ACC112 (cell line): Measurements from ENCODE around the gene GRM8.
"Not testable (repeated sequence)": the region's sequence is repeated elsewhere in the genome, so short reads cannot be mapped to it uniquely, and the experiment has no call there.

Experiments used
- H2AFZ ChIP-seq: fragments of 200-600 bp; sonication (generic); one replicate; pipeline ENCODE4 v1.6.0; 2017; ENCODE audit warnings: antibody characterized with exemption, low read length; ENCODE audit not compliant: unreplicated experiment
- H3K27ac ChIP-seq: fragments of 200-600 bp; sonication (generic); 2 replicates; pipeline ENCODE4 v1.5.1; 2014; ENCODE audit warnings: low read depth, mild to moderate bottlenecking, antibody characterized with exemption, low read length, moderate library complexity
- H3K27me3 ChIP-seq: fragments of 200-600 bp; sonication (generic); 2 replicates; pipeline ENCODE4 v1.6.1; 2014; ENCODE audit warnings: mild to moderate bottlenecking, antibody characterized with exemption, low read length, moderate library complexity, mixed read lengths; ENCODE audit not compliant: insufficient read depth
- H3K36me3 ChIP-seq: fragments of 200-600 bp; sonication (generic); 2 replicates; pipeline ENCODE4 v1.6.1; 2016; ENCODE audit warnings: mild to moderate bottlenecking, antibody characterized with exemption, low read length, moderate library complexity, mixed read lengths; ENCODE audit not compliant: insufficient read depth
- H3K4me1 ChIP-seq: fragments of 200-600 bp; sonication (generic); one replicate; pipeline ENCODE4 v1.6.1; 2016; ENCODE audit warnings: low read length, mixed read lengths; ENCODE audit not compliant: insufficient read depth, unreplicated experiment, control insufficient read depth
- H3K4me3 ChIP-seq: fragments of 200-600 bp; sonication (generic); 2 replicates; pipeline ENCODE4 v1.5.1; 2014; ENCODE audit warnings: mild to moderate bottlenecking, low read depth, low read length
- H3K79me2 ChIP-seq: fragments of 200-600 bp; sonication (generic); one replicate; pipeline ENCODE4 v1.6.0; 2016; ENCODE audit warnings: low read length; ENCODE audit not compliant: control insufficient read depth, unreplicated experiment, insufficient read depth

The GRM8 gene

DNA sequence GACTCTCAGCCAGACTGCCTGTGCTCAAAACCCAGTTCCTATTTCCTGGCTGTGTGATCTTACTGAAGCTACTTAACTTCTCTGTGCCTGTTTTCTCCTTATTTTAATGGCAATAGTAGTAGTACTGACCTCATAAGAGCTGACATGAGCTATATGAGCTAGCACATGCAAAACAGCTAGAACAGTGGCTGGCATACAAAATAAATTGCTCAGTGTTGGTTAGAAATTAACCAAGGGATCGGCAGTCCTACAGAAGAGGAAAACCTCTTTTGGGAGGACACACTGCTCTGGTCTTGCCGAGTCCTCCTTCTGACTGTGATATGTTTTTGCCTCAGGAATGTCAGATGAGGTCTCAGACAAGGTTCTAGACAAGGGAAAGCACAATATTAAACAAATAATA lies 322.6 kb downstream of the GRM8 start:
- no peak overlapping the region for H3K4me3 ChIP-seq
- no peaks in the 10 kb centered on the region for H3K27me3 ChIP-seq
- H3K79me2 ChIP-seq = no peaks in the 10 kb centered on the region
- H2AFZ ChIP-seq = no peak overlapping the region
- H3K27ac ChIP-seq = no peak overlapping the region
- H3K36me3 ChIP-seq = no peaks in the 10 kb centered on the region
- H3K4me1 ChIP-seq = no peaks in the 10 kb centered on the region

DNA sequence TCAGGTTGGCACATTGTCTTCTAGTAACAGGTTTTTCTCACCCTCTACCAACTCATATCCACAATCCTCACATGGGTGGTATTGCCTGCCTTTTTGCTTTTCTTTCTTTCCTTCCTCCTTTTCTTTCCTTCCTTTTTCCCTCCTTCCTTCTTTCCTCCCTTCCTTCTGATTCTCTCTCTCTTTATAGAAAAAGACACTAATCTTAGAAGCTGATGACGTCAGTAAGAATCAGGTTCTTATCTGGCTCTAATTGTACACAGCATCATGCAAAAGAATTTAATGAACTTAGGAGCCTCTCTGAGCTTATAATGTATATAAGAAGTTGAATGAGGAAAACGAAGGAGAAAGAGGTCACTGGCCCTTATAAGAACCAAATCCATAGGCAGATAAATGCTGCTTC lies 328.3 kb downstream of the GRM8 start:
- Histone ChIP-seq H2AFZ (no peak overlapping the region), H3K4me3 (no peak overlapping the region), H3K27me3 (no peaks in the 10 kb centered on the region), H3K36me3 (no peaks in the 10 kb centered on the region), H3K27ac (no peak overlapping the region), H3K79me2 (no peaks in the 10 kb centered on the region), H3K4me1 (no peaks in the 10 kb centered on the region)

DNA sequence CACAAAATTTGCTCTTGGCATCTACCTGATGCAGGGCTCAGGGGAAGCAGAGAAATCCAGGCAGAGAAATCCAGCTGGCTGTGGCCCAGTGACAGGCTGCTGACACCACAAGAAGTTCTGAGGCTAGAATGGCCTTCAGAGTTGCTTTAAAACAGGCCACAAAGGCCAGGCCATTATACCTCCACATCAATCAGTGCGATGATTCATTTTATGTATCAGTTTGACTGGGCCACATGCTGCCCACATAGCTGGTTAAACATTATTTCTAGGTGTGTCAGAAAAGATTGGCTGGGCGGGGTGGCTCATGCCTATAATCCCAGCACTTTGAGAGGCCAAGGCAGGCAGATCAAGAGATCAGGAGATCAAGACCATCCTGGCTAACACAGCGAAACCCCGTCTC lies 341.1 kb downstream of the GRM8 start:
- not testable (repeated sequence) for H3K36me3 ChIP-seq, H2AFZ ChIP-seq, H3K79me2 ChIP-seq, H3K27ac ChIP-seq, H3K4me3 ChIP-seq, H3K4me1 ChIP-seq, H3K27me3 ChIP-seq

GRCh38 chr7:126908564-126908963 lies 344.2 kb downstream of the GRM8 start:
- not testable (repeated sequence) for H3K4me3 ChIP-seq, H2AFZ ChIP-seq, H3K36me3 ChIP-seq, H3K27me3 ChIP-seq, H3K4me1 ChIP-seq, H3K27ac ChIP-seq, H3K79me2 ChIP-seq

DNA sequence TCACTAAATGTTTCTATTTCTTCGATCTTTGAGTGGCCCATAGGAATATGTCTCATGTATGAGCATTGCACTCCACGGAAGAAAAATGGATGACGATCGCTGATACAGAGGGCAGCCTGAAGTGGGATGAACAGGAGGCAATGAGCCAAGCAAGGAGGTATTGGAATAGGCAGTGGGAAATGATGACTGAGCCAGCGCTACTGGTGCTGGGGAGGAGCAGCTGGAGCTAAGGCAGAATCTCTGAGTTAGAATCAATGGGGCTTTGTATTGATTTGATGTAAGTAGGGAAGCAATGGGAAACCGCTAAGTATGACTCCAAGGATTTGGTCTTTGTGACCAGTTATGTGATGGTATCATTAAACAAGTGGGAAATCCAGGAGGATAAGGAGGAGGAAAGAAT lies 345.1 kb downstream of the GRM8 start:
- H3K27me3 ChIP-seq, H2AFZ ChIP-seq, H3K4me3 ChIP-seq, H3K36me3 ChIP-seq, H3K4me1 ChIP-seq, H3K79me2 ChIP-seq, H3K27ac ChIP-seq: not testable (repeated sequence)

DNA sequence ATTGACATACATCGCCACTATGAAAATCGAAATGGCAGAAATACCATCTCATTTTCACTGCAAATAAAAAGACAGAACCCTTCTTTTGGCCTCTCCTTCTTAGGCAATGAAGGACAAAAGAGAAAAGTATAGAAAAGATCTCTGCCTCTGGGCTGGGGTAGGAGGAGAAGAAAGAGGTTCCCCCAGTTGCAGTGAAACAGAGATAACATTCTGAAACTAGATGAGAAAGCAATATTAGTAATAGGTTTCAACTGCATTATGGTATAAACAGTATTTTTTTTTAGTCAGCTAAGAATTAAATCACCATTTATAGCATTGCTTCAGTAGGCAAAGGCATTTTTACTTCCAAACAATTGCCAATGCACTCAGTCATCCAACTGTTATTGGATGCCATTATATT lies 347.5 kb downstream of the GRM8 start:
- H3K4me3 ChIP-seq, H3K27ac ChIP-seq, H2AFZ ChIP-seq, H3K79me2 ChIP-seq, H3K4me1 ChIP-seq, H3K27me3 ChIP-seq, H3K36me3 ChIP-seq: not testable (repeated sequence)

GRCh38 chr7:126901041-126901765 lies 351.5 kb downstream of the GRM8 start:
- not testable (repeated sequence) for H3K4me3 ChIP-seq, H3K36me3 ChIP-seq, H3K27me3 ChIP-seq, H3K4me1 ChIP-seq, H2AFZ ChIP-seq, H3K79me2 ChIP-seq, H3K27ac ChIP-seq

GRCh38 chr7:126887980-126888379 lies 364.8 kb downstream of the GRM8 start:
- H3K4me3 ChIP-seq, H3K27ac ChIP-seq, H3K36me3 ChIP-seq, H3K4me1 ChIP-seq, H2AFZ ChIP-seq, H3K79me2 ChIP-seq, H3K27me3 ChIP-seq: not testable (repeated sequence)

DNA sequence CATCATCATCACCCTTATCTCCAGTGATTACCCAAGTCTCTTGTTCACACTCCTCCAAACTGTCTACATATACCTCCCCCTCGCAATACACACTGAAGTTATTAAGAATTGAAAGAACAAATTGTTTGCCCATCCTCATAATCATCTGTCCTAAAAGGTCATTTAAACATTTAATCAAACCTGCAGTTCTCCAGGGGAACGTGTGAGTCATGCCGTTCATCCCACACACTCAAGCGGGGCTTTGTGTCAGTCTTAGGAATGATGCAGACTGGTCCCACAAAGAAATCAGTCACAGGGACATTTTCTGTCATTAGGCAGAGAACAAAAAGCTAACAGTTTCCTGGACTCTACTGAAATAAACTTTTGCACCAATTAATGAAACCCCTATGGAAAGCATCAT lies 365.2 kb downstream of the GRM8 start:
- H3K27ac ChIP-seq, H3K27me3 ChIP-seq, H2AFZ ChIP-seq, H3K4me1 ChIP-seq, H3K79me2 ChIP-seq, H3K4me3 ChIP-seq, H3K36me3 ChIP-seq: not testable (repeated sequence)

DNA sequence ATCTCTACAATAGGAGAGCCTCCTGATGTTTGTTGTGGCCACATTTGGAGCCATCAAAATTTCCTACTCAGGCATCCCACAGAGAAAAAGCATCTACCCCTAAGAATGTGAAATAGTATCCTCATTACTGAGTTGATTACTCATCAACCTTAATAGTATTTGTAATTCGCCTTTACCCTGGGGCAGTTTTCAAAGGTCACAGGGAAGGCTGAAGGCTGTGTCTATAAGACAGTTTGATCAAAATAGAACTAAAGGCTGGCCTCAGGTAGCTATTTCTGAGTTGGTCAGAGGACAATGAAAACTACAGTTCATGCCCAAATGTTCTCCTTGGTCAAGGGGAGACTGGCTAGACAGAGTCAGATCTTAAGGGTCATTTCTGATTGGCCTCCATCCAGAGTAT lies 370.0 kb downstream of the GRM8 start:
- H3K27ac ChIP-seq, H2AFZ ChIP-seq, H3K4me3 ChIP-seq, H3K4me1 ChIP-seq, H3K79me2 ChIP-seq, H3K36me3 ChIP-seq, H3K27me3 ChIP-seq: not testable (repeated sequence)

GRCh38 chr7:126881908-126882307 lies 370.8 kb downstream of the GRM8 start:
- H3K27ac ChIP-seq, H3K27me3 ChIP-seq, H2AFZ ChIP-seq, H3K4me3 ChIP-seq, H3K4me1 ChIP-seq, H3K79me2 ChIP-seq, H3K36me3 ChIP-seq: not testable (repeated sequence)
